GM19351 (cell line): ENCODE measurements around the gene C5AR2.
"Not testable (repeated sequence)": the region's sequence is repeated elsewhere in the genome, so short reads cannot be mapped to it uniquely, and the experiment has no call there.

ENCODE experiments used
- ATAC-seq: cut with Tn5 transposase; IDR thresholded peaks from one replicate; pipeline ENCODE4 v1.9.1; 2021; ENCODE audit warnings: mild to moderate bottlenecking, moderate library complexity; ENCODE audit not compliant: unreplicated experiment

Gene C5AR2

GRCh38 chr19:47384533-47384932 lies 52.6 kb downstream of the C5AR2 start:
- ATAC-seq, result not testable (repeated sequence)

- not testable (repeated sequence) for ATAC-seq
Observed at GRCh38 chr19:47386582-47386981, 54.6 kb downstream of the C5AR2 start.

- ATAC-seq, result not testable (repeated sequence)
Observed at GRCh38 chr19:47387623-47388022, 55.6 kb downstream of the C5AR2 start.

- ATAC-seq, result not testable (repeated sequence)
Observed at GRCh38 chr19:47388721-47389120, 56.7 kb downstream of the C5AR2 start.

- no peak for ATAC-seq
Observed at GRCh38 chr19:47389150-47389556, 57.2 kb downstream of the C5AR2 start.

- ATAC-seq, result no peak
Observed at GRCh38 chr19:47390533-47391488, 58.8 kb downstream of the C5AR2 start.

GRCh38 chr19:47391510-47392223 lies 59.7 kb downstream of the C5AR2 start:
- ATAC-seq, result no peak
